A549 (cell line): ENCODE measurements around the gene PDGFA. TPM values are rescaled to one million over a fixed set of nuclear protein-coding genes. Genes with fewer than 3 reads are reported as not detected.

ENCODE experiments used
- ATAC-seq, 2 experiments: fragments of 200-7000 bp in 1 of 2; fragments of >200 bp in 1 of 2; cut with Nextera tagmentation in 1 of 2; cut with Tn5 transposase in 1 of 2; 3 replicates each; pipeline versions ENCODE4 v1.8.0 to v1.9.1; 2018 to 2020; ENCODE audit warnings: mild to moderate bottlenecking in 1 of 2, moderate library complexity in 1 of 2
- CTCF ChIA-PET: fragments of 300-600 bp; sonication (Branson Sonifier 250); formaldehyde crosslinking; extraction: SDS; loops from one replicate; lab custom pipeline; 2021; ENCODE audit warnings: antibody characterized with exemption, inconsistent platforms; lab: Yijun Ruan, JAX
- POLR2A ChIA-PET: fragments of 350-600 bp; formaldehyde crosslinking; extraction: SDS; loops from one replicate; lab custom pipeline; 2021; ENCODE audit warnings: antibody characterized with exemption, inconsistent platforms; lab: Yijun Ruan, JAX
- DNase-seq, 2 experiments: peaks; one replicate each; pipeline versions ENCODE4 v3.0.0 to v3.0.0-alpha.2; 2011 to 2016; ENCODE audit warnings: low read depth in 1 of 2, low spot score in 1 of 2
- FAIRE-seq: peaks from 2 replicates; lab custom pipeline; 2011; peaks lifted over from hg19 to GRCh38; lab: Jason Lieb, UNC
- H3K27ac ChIP-seq, 2 experiments: fragments of >200 bp; sonication (Bioruptor Twin); formaldehyde crosslinking; 3 replicates each; pipeline ENCODE4 v1.5.1; 2016 to 2017
- H3K4me1 ChIP-seq: fragments of >200 bp; sonication (Bioruptor Twin); formaldehyde crosslinking; 3 replicates; pipeline ENCODE4 v1.6.1; 2016
- H3K4me2 ChIP-seq: fragments of >200 bp; sonication (Bioruptor Twin); formaldehyde crosslinking; 3 replicates; pipeline ENCODE4 v1.6.1; 2016
- H3K4me3 ChIP-seq: fragments of >200 bp; sonication (Bioruptor Twin); formaldehyde crosslinking; 3 replicates; pipeline ENCODE4 v1.5.1; 2016
- H3K9me3 ChIP-seq: fragments of >200 bp; sonication (Bioruptor Twin); formaldehyde crosslinking; 3 replicates; pipeline ENCODE4 v1.6.1; 2016
- BCL3 ChIP-seq: fragments of >200 bp; sonication (Bioruptor Twin); formaldehyde crosslinking; IDR thresholded peaks from 3 replicates; pipeline ENCODE4 v1.6.1; 2016
- CBX2 ChIP-seq: fragments of 200-600 bp; sonication (generic); IDR thresholded peaks from 2 replicates; pipeline ENCODE4 v1.6.1; 2016; ENCODE audit warnings: low read depth, mild to moderate bottlenecking, borderline replicate concordance
- E2F6 ChIP-seq: IDR thresholded peaks from 2 replicates; pipeline ENCODE4 v1.6.1; 2012; ENCODE audit warnings: low read depth, borderline replicate concordance
- ELK1 ChIP-seq: fragments of 150-350 bp; IDR thresholded peaks from 2 replicates; pipeline ENCODE4 v1.6.1; 2014; ENCODE audit warnings: low read depth, mild to moderate bottlenecking, low read length
- FOSB ChIP-seq: fragments of 250-450 bp; sonication (Bioruptor Pico); IDR thresholded peaks from 2 replicates; pipeline ENCODE4 v1.5.0; 2020; ENCODE audit warnings: mild to moderate bottlenecking, moderate library complexity
- HOXA7 ChIP-seq: fragments of 250-450 bp; sonication (Bioruptor Pico); IDR thresholded peaks from 2 replicates; pipeline ENCODE4 v1.5.0; 2020; ENCODE audit warnings: mild to moderate bottlenecking, moderate library complexity
- JUN ChIP-seq, 2 experiments: fragments of >200 bp; sonication (Bioruptor Twin); formaldehyde crosslinking; IDR thresholded peaks; 2 replicates in 1 of 2; 3 replicates in 1 of 2; pipeline ENCODE4 v1.6.1; 2016 to 2017
- KDM5A ChIP-seq: fragments of 200-600 bp; sonication (generic); IDR thresholded peaks from 2 replicates; pipeline ENCODE4 v1.6.1; 2016; ENCODE audit warnings: antibody characterized with exemption, mild to moderate bottlenecking
- MAFK ChIP-seq: fragments of 450-650 bp; IDR thresholded peaks from 2 replicates; pipeline ENCODE4 v1.6.1; 2014; ENCODE audit not compliant: partially characterized antibody
- NFE2L2 ChIP-seq: fragments of 150-350 bp; conservative IDR thresholded peaks from 2 replicates; pipeline ENCODE4 v1.6.1; 2014; ENCODE audit warnings: low read length
- PHF8 ChIP-seq: fragments of 200-600 bp; sonication (generic); IDR thresholded peaks from 2 replicates; pipeline ENCODE4 v1.6.1; 2016; ENCODE audit warnings: low read depth, mild to moderate bottlenecking, antibody characterized with exemption, moderate library complexity, borderline replicate concordance
- RARB ChIP-seq: fragments of 250-450 bp; sonication (Bioruptor Pico); IDR thresholded peaks from 2 replicates; pipeline ENCODE4 v1.8.0; 2021; ENCODE audit warnings: mild to moderate bottlenecking, moderate library complexity
- REST ChIP-seq: fragments of 200-600 bp; sonication (generic); IDR thresholded peaks from 2 replicates; pipeline ENCODE4 v1.6.1; 2016; ENCODE audit warnings: antibody characterized with exemption, mild to moderate bottlenecking, moderate library complexity
- RFX5 ChIP-seq: fragments of 450-650 bp; IDR thresholded peaks from 2 replicates; pipeline ENCODE4 v1.7.1; 2014; ENCODE audit warnings: antibody characterized with exemption, mild to moderate bottlenecking, moderate library complexity
- SREBF2 ChIP-seq: fragments of 450-650 bp; IDR thresholded peaks from 2 replicates; pipeline ENCODE4 v1.6.1; 2014; ENCODE audit warnings: mild to moderate bottlenecking, moderate library complexity
- TFCP2L1 ChIP-seq: fragments of 250-450 bp; sonication (Bioruptor Pico); IDR thresholded peaks from 2 replicates; pipeline ENCODE4 v1.5.0; 2021; ENCODE audit warnings: mild to moderate bottlenecking
- USF2 ChIP-seq: fragments of 450-650 bp; IDR thresholded peaks from 2 replicates; pipeline ENCODE4 v1.6.1; 2014; ENCODE audit warnings: antibody characterized with exemption
- ZC3H11A ChIP-seq: fragments of 450-650 bp; IDR thresholded peaks from 2 replicates; pipeline ENCODE4 v1.6.1; 2014; ENCODE audit warnings: antibody characterized with exemption, mild to moderate bottlenecking
- ZNF302 ChIP-seq: fragments of 250-450 bp; sonication (Bioruptor Pico); IDR thresholded peaks from 2 replicates; pipeline ENCODE4 v1.9.0; 2021; ENCODE audit warnings: inconsistent platforms, mild to moderate bottlenecking, moderate library complexity
- WGBS: methylation state at CpG from one replicate; pipeline ENCODE4 v1.1.6; 2017; ENCODE audit errors: missing lambda C conversion rate; 5-methylcytosine and 5-hydroxymethylcytosine counted together
- polyA plus RNA-seq, 4 experiments: library from polyadenylated mRNA; depleted of rRNA in 3 of 4; stranded (reverse); fragments of >200 nt; fragmentation: RNase III in 1 of 4; extraction: RNeasy Plus Mini Kit Qiagen cat#74134 plus additional on column Dnase treatment in 1 of 4; gene quantifications; 2 replicates in 3 of 4; 3 replicates in 1 of 4; pipeline ENCODE4 v1.2.3, GENCODE V29; 2011 to 2017

Gene PDGFA
- polyA plus RNA-seq, 2 of the 4 experiments (the other 2 are of a cell fraction): 12.8 to 14.9 TPM

- ATAC-seq: no peak
- CTCF ChIA-PET: no interaction called here
These were observed 43.6 kb downstream of the PDGFA start for GRCh38 chr7:475951-476441.

GRCh38 chr7:475425-475728, 44.3 kb downstream of the PDGFA start:
- WGBS: 90% methylated on average over 6 of the region's 7 CpGs
- Histone ChIP-seq H3K4me2 (no peak overlapping the region), H3K4me3 (no peak overlapping the region), H3K9me3 (no peaks in the 10 kb centered on the region), H3K27ac (no peak overlapping the region), H3K4me1 (peaks cover 8% of the 10 kb centered on the region)
- FAIRE-seq: no peak
- ATAC-seq: no peak
- POLR2A ChIA-PET: no interaction called here
- DNase-seq: no peak
- CTCF ChIA-PET: no interaction called here
- TF ChIP-seq HOXA7 (CRISPR knock-in tag) (no peak), PHF8 (no peak), SREBF2 (no peak), FOSB (CRISPR knock-in tag) (no peak), REST (no peak), BCL3 (no peak), NFE2L2 (no peak), CBX2 (no peak), ELK1 (no peak)

More at GRCh38 chr7:475951-476441, 43.6 kb downstream of the PDGFA start:
- DNase-seq: no peak
- no peaks in the 10 kb centered on the region for H3K9me3 ChIP-seq
- TF ChIP-seq USF2: no peak
- TF ChIP-seq ZC3H11A: no peak
- TF ChIP-seq KDM5A: no peak
- TF ChIP-seq TFCP2L1 (CRISPR knock-in tag): no peak
- no peak for TF ChIP-seq RFX5
- TF ChIP-seq MAFK: no peak
- no peak for TF ChIP-seq BCL3
- TF ChIP-seq E2F6: no peak
- TF ChIP-seq RARB (CRISPR knock-in tag): no peak
- TF ChIP-seq JUN (IDR thresholded peaks at IDR 0.05): no peak
- TF ChIP-seq ZNF302 (CRISPR knock-in tag): no peak
- no peak for TF ChIP-seq REST
- TF ChIP-seq, all 56 proteins: peak for 0
- Histone ChIP-seq H3K4me2 (no peak overlapping the region), H3K4me3 (no peak overlapping the region), H3K4me1 (peaks cover 8% of the 10 kb centered on the region), H3K27ac (no peak overlapping the region)
- FAIRE-seq: no peak
- 79% methylated on average over 9 of the region's 15 CpGs for WGBS
- POLR2A ChIA-PET: no interaction called here
